Activated CD8-positive, alpha-beta T cell treated with anti-CD3 and anti-CD28 coated beads for 36 hours (primary cell): ENCODE results near the gene PCSK5. TPM values are rescaled to one million over a fixed set of nuclear protein-coding genes. Genes with fewer than 3 reads are reported as not detected.

Experiments
- ATAC-seq: fragments of 200-7000 bp; cut with Tn5 transposase; one replicate; pipeline ENCODE4 v1.10.0; 2021; ENCODE audit warnings: mild to moderate bottlenecking, moderate library complexity
- CTCF ChIA-PET: fragments of 350-600 bp; sonication (Branson Sonifier 250); formaldehyde crosslinking; loops from one replicate; lab custom pipeline; 2021; ENCODE audit warnings: antibody characterized with exemption; lab: Charles Lee
- POLR2A ChIA-PET: fragments of 350-600 bp; sonication (Branson Sonifier 250); formaldehyde crosslinking; loops from one replicate; lab custom pipeline; 2021; ENCODE audit warnings: antibody characterized with exemption; lab: Charles Lee
- DNase-seq: peaks from one replicate; pipeline ENCODE4 v3.0.0-alpha.2; 2020
- H3K27ac Mint-ChIP-seq: one replicate; pipeline ENCODE4 v1.8.0; 2021; ENCODE audit warnings: mild to moderate bottlenecking, mixed read lengths
- H3K27me3 Mint-ChIP-seq: one replicate; pipeline ENCODE4 v1.8.0; 2021; ENCODE audit warnings: mixed read lengths
- H3K36me3 Mint-ChIP-seq: one replicate; pipeline ENCODE4 v1.8.0; 2021; ENCODE audit warnings: low read depth, mixed read lengths
- H3K4me1 Mint-ChIP-seq: one replicate; pipeline ENCODE4 v1.8.0; 2021; ENCODE audit warnings: low read depth, mixed read lengths
- H3K4me3 Mint-ChIP-seq: one replicate; pipeline ENCODE4 v1.8.0; 2021; ENCODE audit warnings: mild to moderate bottlenecking, moderate library complexity, mixed read lengths
- H3K9me3 Mint-ChIP-seq: one replicate; pipeline ENCODE4 v1.8.0; 2021; ENCODE audit warnings: mixed read lengths
- CTCF ChIP-seq: fragments of 200-600 bp; IDR thresholded peaks from one replicate; pipeline ENCODE4 v1.8.0; 2022; ENCODE audit warnings: antibody characterized with exemption, mild to moderate bottlenecking
- intact Hi-C: fragments of 100-400 bp; cut with micrococcal nuclease; formaldehyde crosslinking; loops from one replicate; pipeline ENCODE4 v1.10.0; 2022
- total RNA-seq, 2 experiments: library from RNA; stranded (reverse); gene quantifications; one replicate each; pipeline ENCODE4 v1.2.3, GENCODE V29; 2021

Gene PCSK5
- total RNA-seq, 2 experiments from 2014 or later, result 4.7 to 5.2 TPM

- CTCF ChIA-PET, result no interaction called here
- POLR2A ChIA-PET, result no interaction called here
- no peak for DNase-seq
These were observed 196.1 kb downstream of the PCSK5 start for GRCh38 chr9:76086539-76086938.

GRCh38 chr9:76087976-76088375, 197.5 kb downstream of the PCSK5 start:
- POLR2A ChIA-PET, result no interaction called here
- H3K9me3 Mint-ChIP-seq, result no peaks in the 10 kb centered on the region

More at GRCh38 chr9:76086539-76086938, 196.1 kb downstream of the PCSK5 start:
- H3K27ac Mint-ChIP-seq, result no peak overlapping the region
- H3K4me3 Mint-ChIP-seq, result no peak overlapping the region
- no peaks in the 10 kb centered on the region for H3K4me1 Mint-ChIP-seq
- H3K36me3 Mint-ChIP-seq, result peaks cover 4% of the 10 kb centered on the region
- intact Hi-C loops, result no loop called here
- no peaks in the 10 kb centered on the region for H3K27me3 Mint-ChIP-seq
- ATAC-seq, result no peak
- TF ChIP-seq CTCF, result no peak
- no peaks in the 10 kb centered on the region for H3K9me3 Mint-ChIP-seq

GRCh38 chr9:76090330-76090729, 199.9 kb downstream of the PCSK5 start:
- intact Hi-C loops, result no loop called here
- DNase-seq, result no peak

More at GRCh38 chr9:76087976-76088375, 197.5 kb downstream of the PCSK5 start:
- Mint-ChIP-seq H3K27ac (no peak overlapping the region), H3K4me1 (no peaks in the 10 kb centered on the region), H3K4me3 (no peak overlapping the region), H3K36me3 (peaks cover 4% of the 10 kb centered on the region), H3K27me3 (no peaks in the 10 kb centered on the region)
- CTCF ChIA-PET, result no interaction called here
- no peak for TF ChIP-seq CTCF
- DNase-seq (no peak), ATAC-seq (no peak)
- intact Hi-C loops, result no loop called here

GRCh38 chr9:76090909-76091308, 200.4 kb downstream of the PCSK5 start:
- H3K4me3 Mint-ChIP-seq, result no peak overlapping the region
- ATAC-seq, result no peak
- H3K36me3 Mint-ChIP-seq, result no peaks in the 10 kb centered on the region
- no peak for TF ChIP-seq CTCF
- POLR2A ChIA-PET, result no interaction called here
- intact Hi-C loops, result no loop called here
- DNase-seq, result no peak
- CTCF ChIA-PET, result interaction anchor here (0.8 kb wide), 1 partner anchor 10 kb away, joined by 4 read pairs; no protein-coding TSS in a partner anchor
- no peaks in the 10 kb centered on the region for H3K9me3 Mint-ChIP-seq
- H3K4me1 Mint-ChIP-seq, result no peaks in the 10 kb centered on the region
- H3K27me3 Mint-ChIP-seq, result no peaks in the 10 kb centered on the region
- no peak overlapping the region for H3K27ac Mint-ChIP-seq

More at GRCh38 chr9:76090330-76090729, 199.9 kb downstream of the PCSK5 start:
- Mint-ChIP-seq H3K27ac (no peak overlapping the region), H3K4me3 (no peak overlapping the region), H3K9me3 (no peaks in the 10 kb centered on the region), H3K4me1 (no peaks in the 10 kb centered on the region), H3K27me3 (no peaks in the 10 kb centered on the region), H3K36me3 (no peaks in the 10 kb centered on the region)
- no peak for TF ChIP-seq CTCF
- POLR2A ChIA-PET, result no interaction called here
- CTCF ChIA-PET, result no interaction called here
- ATAC-seq, result no peak

GRCh38 chr9:76092572-76092971, 202.1 kb downstream of the PCSK5 start:
- no peak overlapping the region for H3K4me3 Mint-ChIP-seq
- no peak for TF ChIP-seq CTCF
- POLR2A ChIA-PET, result no interaction called here
- H3K27ac Mint-ChIP-seq, result no peak overlapping the region
- DNase-seq, result no peak
- no peaks in the 10 kb centered on the region for H3K9me3 Mint-ChIP-seq
- H3K36me3 Mint-ChIP-seq, result peaks cover 2% of the 10 kb centered on the region
- ATAC-seq, result no peak
- intact Hi-C loops, result no loop called here
- H3K27me3 Mint-ChIP-seq, result no peaks in the 10 kb centered on the region
- no peaks in the 10 kb centered on the region for H3K4me1 Mint-ChIP-seq
- CTCF ChIA-PET, result no interaction called here
